Gastroesophageal sphincter (tissue), 4 donors: ENCODE data around the gene WARS2. TPM values are rescaled to one million over a fixed set of nuclear protein-coding genes. Genes with fewer than 3 reads are reported as not detected.

Experiments
- ATAC-seq: fragments of 150-250 bp; one replicate; pipeline ENCODE4 v1.9.1; 2016; ENCODE audit warnings: mild to moderate bottlenecking, moderate library complexity
- H3K27ac ChIP-seq, 4 donors: fragments of 200-600 bp; sonication (generic) in 3 of 4; 1 replicate in 3 of 4; 2 replicates in 1 of 4; pipeline ENCODE4 v1.5.1; 2016 to 2019
- H3K27me3 ChIP-seq: fragments of 200-600 bp; sonication (generic); one replicate; pipeline ENCODE4 v1.5.1; 2019
- H3K36me3 ChIP-seq, 2 donors: fragments of 200-600 bp; sonication (generic); one replicate each; pipeline ENCODE4 v1.5.1; 2019; ENCODE audit warnings: control low read depth in 1 of 2
- H3K4me1 ChIP-seq, 3 donors: fragments of 200-600 bp; sonication (generic); 1 replicate in 2 of 3; 2 replicates in 1 of 3; pipeline ENCODE4 v1.5.1; 2016 to 2019; ENCODE audit warnings: control low read depth in 2 of 3
- H3K4me3 ChIP-seq, 2 donors: fragments of 200-600 bp; sonication (generic); one replicate each; pipeline ENCODE4 v1.5.1; 2019; ENCODE audit warnings: mild to moderate bottlenecking in 1 of 2, moderate library complexity in 1 of 2
- H3K9me3 ChIP-seq, 3 donors: fragments of 200-600 bp; sonication (generic); one replicate each; pipeline ENCODE4 v1.5.1; 2017 to 2019; ENCODE audit warnings: control low read depth in 2 of 3
- CTCF ChIP-seq, 4 experiments: fragments of 200-600 bp in 2 of 4; fragments of 450-650 bp in 2 of 4; sonication (generic) in 1 of 4; IDR thresholded peaks; one replicate each; pipeline ENCODE4 v1.5.1; 2017 to 2019; ENCODE audit warnings: antibody characterized with exemption in 4 of 4, mild to moderate bottlenecking in 2 of 4, moderate library complexity in 2 of 4
- EP300 ChIP-seq: sonication (generic); formaldehyde crosslinking; IDR thresholded peaks from one replicate; pipeline ENCODE4 v1.6.1; 2017; ENCODE audit warnings: antibody characterized with exemption, mild to moderate bottlenecking
- POLR2A ChIP-seq, 2 donors: fragments of 450-650 bp; IDR thresholded peaks; one replicate each; pipeline ENCODE4 v1.6.1; 2017; ENCODE audit warnings: antibody characterized with exemption in 2 of 2, mild to moderate bottlenecking in 2 of 2, moderate library complexity in 1 of 2
- POLR2AphosphoS5 ChIP-seq: sonication (generic); formaldehyde crosslinking; IDR thresholded peaks from one replicate; pipeline ENCODE4 v1.6.1; 2017; ENCODE audit warnings: antibody characterized with exemption
- WGBS, 2 donors: methylation state at CpG; one replicate each; pipeline ENCODE4 v1.1.5; 2018; ENCODE audit warnings: low coverage in 1 of 2; 5-methylcytosine and 5-hydroxymethylcytosine counted together
- total RNA-seq, 4 donors: library from RNA; depleted of rRNA; stranded (reverse); fragments of >200 nt; gene quantifications; one replicate each; pipeline ENCODE4 v1.1.0, GENCODE V29; 2016

The WARS2 gene
- total RNA-seq, 4 donors from 2014 or later = 9.2 to 12.8 (median 11.7) TPM

GRCh38 chr1:119052267-119052666, 88.2 kb downstream of the WARS2 start:
- Histone ChIP-seq H3K27me3 (no peaks in the 10 kb centered on the region), H3K36me3 (peaks cover 0 to 2% of the 10 kb centered on the region in 2 donors), H3K4me3 (no peak overlapping the region), H3K9me3 (no peaks in the 10 kb centered on the region), H3K27ac (no peak overlapping the region), H3K4me1 (no peaks in the 10 kb centered on the region)
- no peak for TF ChIP-seq EP300
- no peak for TF ChIP-seq POLR2AphosphoS5
- no peak for TF ChIP-seq CTCF (IDR thresholded peaks at IDR 0.05)
- no peak for TF ChIP-seq POLR2A (IDR thresholded peaks at IDR 0.05)
- no peak for ATAC-seq

- H3K27me3 ChIP-seq = no peaks in the 10 kb centered on the region
- no peak overlapping the region for H3K27ac ChIP-seq
- no peaks in the 10 kb centered on the region for H3K4me1 ChIP-seq
- TF ChIP-seq CTCF (IDR thresholded peaks at IDR 0.05) = no peak
- no peak for TF ChIP-seq EP300
- no peak for TF ChIP-seq POLR2A (IDR thresholded peaks at IDR 0.05)
- TF ChIP-seq POLR2AphosphoS5 = no peak
- ATAC-seq = no peak
- no peak overlapping the region for H3K4me3 ChIP-seq
- no peaks in the 10 kb centered on the region for H3K9me3 ChIP-seq
- 97 to 100% methylated on average over 8 to 14 of the region's 34 CpGs for WGBS, 2 donors
- H3K36me3 ChIP-seq = peaks cover 0 to 16% of the 10 kb centered on the region in 2 donors
These were observed 91.6 kb downstream of the WARS2 start for GRCh38 chr1:119048624-119049404.

- 18 to 72% methylated on average over 5 of the region's 5 CpGs for WGBS, 2 donors
- Histone ChIP-seq H3K4me1 (no peaks in the 10 kb centered on the region), H3K27me3 (no peaks in the 10 kb centered on the region), H3K36me3 (peaks cover 0 to 26% of the 10 kb centered on the region in 2 donors), H3K9me3 (no peaks in the 10 kb centered on the region), H3K27ac (peak overlapping the region in 1 of 4 donors; percentile 1), H3K4me3 (no peak overlapping the region)
- TF ChIP-seq POLR2AphosphoS5 = no peak
- peak; percentile 39 for ATAC-seq
These were observed 93.5 kb downstream of the WARS2 start for GRCh38 chr1:119046785-119047438.

- TF ChIP-seq CTCF (IDR thresholded peaks at IDR 0.05) = no peak
- no peak for TF ChIP-seq EP300
- no peak overlapping the region for H3K4me3 ChIP-seq
- WGBS, 2 donors = 74 to 78% methylated on average over 6 to 7 of the region's 7 CpGs
These were observed 94.0 kb downstream of the WARS2 start for GRCh38 chr1:119046429-119046784.

GRCh38 chr1:119045096-119045746, 95.2 kb downstream of the WARS2 start:
- no peaks in the 10 kb centered on the region for H3K4me1 ChIP-seq
- no peaks in the 10 kb centered on the region for H3K27me3 ChIP-seq
- H3K36me3 ChIP-seq = peaks cover 0 to 36% of the 10 kb centered on the region in 2 donors
- H3K4me3 ChIP-seq = no peak overlapping the region
- TF ChIP-seq POLR2AphosphoS5 = no peak
- TF ChIP-seq CTCF (IDR thresholded peaks at IDR 0.05) = no peak
- TF ChIP-seq EP300 = no peak
- TF ChIP-seq POLR2A (IDR thresholded peaks at IDR 0.05) = no peak
- H3K27ac ChIP-seq = no peak overlapping the region
- no peaks in the 10 kb centered on the region for H3K9me3 ChIP-seq
- no peak for ATAC-seq
- WGBS, 2 donors = 43% methylated on average over 1 of the region's 1 CpG; no CpG with 5 or more reads in 1 of the 2 donors

More at GRCh38 chr1:119046429-119046784, 94.0 kb downstream of the WARS2 start:
- Histone ChIP-seq H3K9me3 (no peaks in the 10 kb centered on the region), H3K36me3 (peaks cover 0 to 31% of the 10 kb centered on the region in 2 donors), H3K4me1 (no peaks in the 10 kb centered on the region), H3K27ac (peak overlapping the region in 1 of 4 donors; percentile 1), H3K27me3 (no peaks in the 10 kb centered on the region)
- ATAC-seq = no peak
